MCF 10A (cell line): ENCODE measurements around the gene MPDZ. TPM values are rescaled to one million over a fixed set of nuclear protein-coding genes. Genes with fewer than 3 reads are reported as not detected.
A peak's percentile ranks its signal among the peaks of the same experiment; 100 is the strongest.

Experiments used
- BruUV-seq: library from RNA; stranded (reverse); fragments of 400-500 nt; replicated peaks from 2 replicates; lab custom pipeline; 2021; lab: Mats Ljungman, UMichigan
- CTCF ChIA-PET: fragments of 300-600 bp; sonication (Branson Sonifier 250); formaldehyde crosslinking; extraction: SDS; loops from one replicate; lab custom pipeline; 2021; ENCODE audit warnings: antibody characterized with exemption, inconsistent platforms; lab: Yijun Ruan, JAX
- POLR2A ChIA-PET: fragments of 300-600, 350-650 bp; sonication (Branson Sonifier 250); formaldehyde crosslinking; extraction: SDS; loops from one replicate; lab custom pipeline; 2020; ENCODE audit warnings: antibody characterized with exemption, inconsistent platforms; lab: Yijun Ruan, JAX
- DNase-seq: peaks from one replicate; pipeline ENCODE4 v3.0.0-alpha.2; 2018; ENCODE audit not compliant: unreplicated experiment
- H3K27ac Mint-ChIP-seq: one replicate; pipeline ENCODE4 v1.8.0; 2022; ENCODE audit warnings: mild to moderate bottlenecking, low read depth, mixed read lengths; ENCODE audit not compliant: unreplicated experiment
- H3K27me3 Mint-ChIP-seq: one replicate; pipeline ENCODE4 v1.8.0; 2022; ENCODE audit warnings: mixed read lengths; ENCODE audit not compliant: insufficient read depth, unreplicated experiment
- H3K36me3 Mint-ChIP-seq: one replicate; pipeline ENCODE4 v1.8.0; 2022; ENCODE audit warnings: mild to moderate bottlenecking, moderate library complexity, mixed read lengths; ENCODE audit not compliant: insufficient read depth, unreplicated experiment
- H3K4me1 Mint-ChIP-seq: one replicate; pipeline ENCODE4 v1.8.0; 2022; ENCODE audit warnings: mixed read lengths; ENCODE audit not compliant: insufficient read depth, unreplicated experiment
- H3K4me3 Mint-ChIP-seq: one replicate; pipeline ENCODE4 v1.8.0; 2022; ENCODE audit warnings: mild to moderate bottlenecking, moderate library complexity, mixed read lengths; ENCODE audit not compliant: unreplicated experiment
- H3K9me3 Mint-ChIP-seq: one replicate; pipeline ENCODE4 v1.8.0; 2022; ENCODE audit warnings: mixed read lengths; ENCODE audit not compliant: unreplicated experiment
- intact Hi-C: fragments of 100-400 bp; cut with micrococcal nuclease; formaldehyde crosslinking; loops from 2 replicates; pipeline ENCODE4 v1.14.1; 2022
- total RNA-seq: library from RNA; stranded (reverse); gene quantifications from 2 replicates; pipeline ENCODE4 v1.2.3, GENCODE V29; 2022
- TF ChIP-seq, protein P1 (sequence below): fragments of 200-600 bp; IDR thresholded peaks from one replicate; pipeline ENCODE4 v1.8.0; 2022; ENCODE audit warnings: antibody characterized with exemption, mild to moderate bottlenecking; ENCODE audit not compliant: unreplicated experiment

The MPDZ gene
- total RNA-seq, 1 experiment from 2014 or later: 8.8 TPM

GRCh38 chr9:13215791-13216554 lies 63.5 kb downstream of the MPDZ start:
- Mint-ChIP-seq H3K4me1 (no peaks in the 10 kb centered on the region), H3K4me3 (no peak overlapping the region), H3K36me3 (no peaks in the 10 kb centered on the region), H3K27ac (no peak overlapping the region), H3K9me3 (no peaks in the 10 kb centered on the region), H3K27me3 (no peaks in the 10 kb centered on the region)
- TF ChIP-seq, protein P1, sequence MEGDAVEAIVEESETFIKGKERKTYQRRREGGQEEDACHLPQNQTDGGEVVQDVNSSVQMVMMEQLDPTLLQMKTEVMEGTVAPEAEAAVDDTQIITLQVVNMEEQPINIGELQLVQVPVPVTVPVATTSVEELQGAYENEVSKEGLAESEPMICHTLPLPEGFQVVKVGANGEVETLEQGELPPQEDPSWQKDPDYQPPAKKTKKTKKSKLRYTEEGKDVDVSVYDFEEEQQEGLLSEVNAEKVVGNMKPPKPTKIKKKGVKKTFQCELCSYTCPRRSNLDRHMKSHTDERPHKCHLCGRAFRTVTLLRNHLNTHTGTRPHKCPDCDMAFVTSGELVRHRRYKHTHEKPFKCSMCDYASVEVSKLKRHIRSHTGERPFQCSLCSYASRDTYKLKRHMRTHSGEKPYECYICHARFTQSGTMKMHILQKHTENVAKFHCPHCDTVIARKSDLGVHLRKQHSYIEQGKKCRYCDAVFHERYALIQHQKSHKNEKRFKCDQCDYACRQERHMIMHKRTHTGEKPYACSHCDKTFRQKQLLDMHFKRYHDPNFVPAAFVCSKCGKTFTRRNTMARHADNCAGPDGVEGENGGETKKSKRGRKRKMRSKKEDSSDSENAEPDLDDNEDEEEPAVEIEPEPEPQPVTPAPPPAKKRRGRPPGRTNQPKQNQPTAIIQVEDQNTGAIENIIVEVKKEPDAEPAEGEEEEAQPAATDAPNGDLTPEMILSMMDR: no peak
- intact Hi-C loops: no loop called here
- CTCF ChIA-PET: interaction anchor here (0.6 kb wide), 2 partner anchors 13 to 848 kb away, joined by 3 read pairs; no protein-coding TSS in a partner anchor
- no TSS peak for BruUV-seq
- DNase-seq: no peak
- POLR2A ChIA-PET: interaction anchor here (1.2 kb wide), 1 partner anchor 11 kb away, joined by 3 read pairs; no protein-coding TSS in a partner anchor

DNA sequence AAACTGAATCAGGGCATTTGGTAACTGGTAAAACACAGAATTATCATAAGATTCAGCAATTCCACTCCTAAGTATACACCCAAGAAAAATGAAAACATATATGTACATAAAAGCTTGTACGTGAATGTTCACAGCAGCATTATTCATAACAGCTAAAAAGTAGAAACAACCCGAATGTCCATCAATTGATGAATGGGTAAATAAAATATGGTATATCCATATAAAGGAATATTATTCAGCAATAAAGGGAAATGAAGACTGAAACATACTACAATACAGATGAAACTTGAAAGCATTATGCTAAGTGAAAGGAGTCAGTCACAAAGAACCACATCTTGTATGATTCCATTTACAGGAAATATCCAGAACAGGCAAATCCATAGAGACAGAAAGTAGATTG lies 65.5 kb downstream of the MPDZ start:
- no peak overlapping the region for H3K27ac Mint-ChIP-seq
- TF ChIP-seq, protein P1: no peak
- H3K27me3 Mint-ChIP-seq: no peaks in the 10 kb centered on the region
- ChIA-PET CTCF (interaction anchor here (0.6 to 1.3 kb wide), 3 partner anchors 334 to 1213 kb away, joined by 3 to 5 read pairs (median 4); no protein-coding TSS in a partner anchor), POLR2A (no interaction called here)
- no peaks in the 10 kb centered on the region for H3K4me1 Mint-ChIP-seq
- H3K36me3 Mint-ChIP-seq: no peaks in the 10 kb centered on the region
- DNase-seq: no peak
- no peak overlapping the region for H3K4me3 Mint-ChIP-seq
- intact Hi-C loops: loop anchor here (5.0 kb wide), 1 partner anchor 213 kb away; no protein-coding TSS in a partner anchor
- H3K9me3 Mint-ChIP-seq: no peaks in the 10 kb centered on the region
- BruUV-seq: no TSS peak

- DNase-seq: peak; percentile 5
- H3K4me3 Mint-ChIP-seq: no peak overlapping the region
- CTCF ChIA-PET: interaction anchor here (1.3 kb wide), 1 partner anchor 1214 kb away, joined by 5 read pairs; no protein-coding TSS in a partner anchor
- H3K4me1 Mint-ChIP-seq: no peaks in the 10 kb centered on the region
- POLR2A ChIA-PET: no interaction called here
- no peaks in the 10 kb centered on the region for H3K9me3 Mint-ChIP-seq
- no TSS peak for BruUV-seq
- no peaks in the 10 kb centered on the region for H3K27me3 Mint-ChIP-seq
- intact Hi-C loops: loop anchor here (5.0 kb wide), 1 partner anchor 214 kb away; no protein-coding TSS in a partner anchor
- H3K36me3 Mint-ChIP-seq: no peaks in the 10 kb centered on the region
- TF ChIP-seq, protein P1: peak; percentile 36
- no peak overlapping the region for H3K27ac Mint-ChIP-seq
Measured at GRCh38 chr9:13213337-13213736, 66.2 kb downstream of the MPDZ start.

- H3K4me1 Mint-ChIP-seq: peaks cover 6% of the 10 kb centered on the region
- CTCF ChIA-PET: interaction anchor here (0.6 kb wide), 2 partner anchors 15 to 1224 kb away, joined by 3 read pairs; no protein-coding TSS in a partner anchor
- H3K27ac Mint-ChIP-seq: no peak overlapping the region
- H3K9me3 Mint-ChIP-seq: no peaks in the 10 kb centered on the region
- H3K36me3 Mint-ChIP-seq: peaks cover 3% of the 10 kb centered on the region
- TF ChIP-seq, protein P1: no peak
- POLR2A ChIA-PET: no interaction called here
- no peaks in the 10 kb centered on the region for H3K27me3 Mint-ChIP-seq
- H3K4me3 Mint-ChIP-seq: no peak overlapping the region
- intact Hi-C loops: loop anchor here (5.0 kb wide), 1 partner anchor 217 kb away; no protein-coding TSS in a partner anchor
- DNase-seq: no peak
- BruUV-seq: no TSS peak
Measured at GRCh38 chr9:13210306-13210705, 69.2 kb downstream of the MPDZ start.
